NCI-H82 (cell line): ENCODE data around the gene SH3BGRL.
A peak's percentile ranks its signal among the peaks of the same experiment; 100 is the strongest.

Source experiments
- DNase-seq: peaks from one replicate; lab custom pipeline; 2025; lab: John Stamatoyannopoulos, UW

SH3BGRL gene

GRCh38 chrX:81201671-81202455, at the start of gene SH3BGRL, which contains the start of gene HMGN5:
TSS of gene SH3BGRL (plus strand) at chrX:81202102. CDS start at chrX:81202201, 99 bp downstream.
TSS of gene HMGN5 (minus strand) at chrX:81201913. CDS start at chrX:81121549, 80,364 bp downstream.
- peak; percentile 91 for DNase-seq

GRCh38 chrX:81168391-81168790, 33.5 kb upstream of the SH3BGRL start:
- DNase-seq: no peak

- peak; percentile 50 for DNase-seq
Measured at GRCh38 chrX:81174286-81174685, 27.6 kb upstream of the SH3BGRL start.

GRCh38 chrX:81195259-81195658, 6.6 kb upstream of the SH3BGRL start:
- DNase-seq: peak; percentile 18

- DNase-seq: peak; percentile 80
Measured at GRCh38 chrX:81195712-81196111, 6.2 kb upstream of the SH3BGRL start.

GRCh38 chrX:81201071-81201470, 831 bp upstream of the SH3BGRL start:
- peak; percentile 30 for DNase-seq

GRCh38 chrX:81202456-81202819, 536 bp downstream of the SH3BGRL start:
- peak; percentile 22 for DNase-seq

- peak; percentile 16 for DNase-seq
Measured at GRCh38 chrX:81202943-81203342, 1.0 kb downstream of the SH3BGRL start.

GRCh38 chrX:81205551-81205950, 3.6 kb downstream of the SH3BGRL start:
- no peak for DNase-seq

GRCh38 chrX:81206476-81206875, 4.6 kb downstream of the SH3BGRL start:
- no peak for DNase-seq

GRCh38 chrX:81208916-81209315, 7.0 kb downstream of the SH3BGRL start:
- DNase-seq: peak; percentile 27

GRCh38 chrX:81215685-81216084, 13.8 kb downstream of the SH3BGRL start:
- DNase-seq: no peak

GRCh38 chrX:81229229-81229628, 27.3 kb downstream of the SH3BGRL start:
- no peak for DNase-seq

- DNase-seq: no peak
Measured at GRCh38 chrX:81229901-81230300, 28.0 kb downstream of the SH3BGRL start.

- DNase-seq: no peak
Measured at GRCh38 chrX:81231476-81231875, 29.6 kb downstream of the SH3BGRL start.

GRCh38 chrX:81232218-81232617, 30.3 kb downstream of the SH3BGRL start:
- DNase-seq: no peak

- no peak for DNase-seq
Measured at GRCh38 chrX:81237516-81237915, 35.6 kb downstream of the SH3BGRL start.

GRCh38 chrX:81238166-81238565, 36.3 kb downstream of the SH3BGRL start:
- no peak for DNase-seq

GRCh38 chrX:81240701-81241331, 38.9 kb downstream of the SH3BGRL start:
- no peak for DNase-seq

GRCh38 chrX:81241753-81242152, 39.9 kb downstream of the SH3BGRL start:
- DNase-seq: no peak

GRCh38 chrX:81255876-81256275, 54.0 kb downstream of the SH3BGRL start:
- DNase-seq: no peak

GRCh38 chrX:81257817-81258216, 55.9 kb downstream of the SH3BGRL start:
- no peak for DNase-seq

- no peak for DNase-seq
Measured at GRCh38 chrX:81259020-81259713, 57.3 kb downstream of the SH3BGRL start.
